ENCODE results near the gene RIT2.

The RIT2 gene

DNA sequence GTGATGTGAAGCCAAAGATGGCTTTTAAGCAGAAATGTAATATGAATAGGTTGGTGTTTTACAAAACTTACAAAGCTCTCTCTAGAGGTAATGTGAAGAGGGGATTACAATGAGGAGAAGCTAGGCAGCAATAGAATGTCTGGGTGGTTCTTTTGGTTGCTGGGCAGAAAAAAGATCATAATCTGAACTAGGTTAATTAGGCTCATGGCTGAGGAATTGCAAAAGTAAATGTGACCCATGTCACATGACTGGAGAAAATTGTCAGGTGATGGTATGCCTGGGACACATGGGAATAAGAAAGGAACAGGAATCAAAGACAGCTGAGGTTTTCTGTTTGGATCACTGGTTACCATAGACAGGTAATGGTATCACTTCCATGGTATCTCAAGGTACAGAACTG lies 7.5 kb upstream of the RIT2 start:
- TF ChIP-seq CEBPB (IDR thresholded peaks at IDR 0.05) (no peak), NFIC (IDR thresholded peaks at IDR 0.05) (no peak), CREB1 (IDR thresholded peaks at IDR 0.05; ENCODE audit: low read depth) (no peak), TEAD4 (IDR thresholded peaks at IDR 0.05) (no peak), EP300 (IDR thresholded peaks at IDR 0.05; ENCODE audit: borderline replicate concordance) (no peak), USF1 (IDR thresholded peaks at IDR 0.05) (no peak), TAF1 (IDR thresholded peaks at IDR 0.05; ENCODE audit: low read depth) (no peak), FOXM1 (IDR thresholded peaks at IDR 0.05; ENCODE audit: borderline replicate concordance, low read depth) (no peak), RAD21 (IDR thresholded peaks at IDR 0.05; ENCODE audit: low read depth) (no peak), TCF12 (IDR thresholded peaks at IDR 0.05; ENCODE audit: low read depth) (no peak), ZBTB7A (IDR thresholded peaks at IDR 0.05; ENCODE audit: low read depth) (no peak), EGR1 (IDR thresholded peaks at IDR 0.05) (no peak), YY1 (IDR thresholded peaks at IDR 0.05; ENCODE audit: low read depth) (no peak)
- TF ChIP-seq, protein P1, sequence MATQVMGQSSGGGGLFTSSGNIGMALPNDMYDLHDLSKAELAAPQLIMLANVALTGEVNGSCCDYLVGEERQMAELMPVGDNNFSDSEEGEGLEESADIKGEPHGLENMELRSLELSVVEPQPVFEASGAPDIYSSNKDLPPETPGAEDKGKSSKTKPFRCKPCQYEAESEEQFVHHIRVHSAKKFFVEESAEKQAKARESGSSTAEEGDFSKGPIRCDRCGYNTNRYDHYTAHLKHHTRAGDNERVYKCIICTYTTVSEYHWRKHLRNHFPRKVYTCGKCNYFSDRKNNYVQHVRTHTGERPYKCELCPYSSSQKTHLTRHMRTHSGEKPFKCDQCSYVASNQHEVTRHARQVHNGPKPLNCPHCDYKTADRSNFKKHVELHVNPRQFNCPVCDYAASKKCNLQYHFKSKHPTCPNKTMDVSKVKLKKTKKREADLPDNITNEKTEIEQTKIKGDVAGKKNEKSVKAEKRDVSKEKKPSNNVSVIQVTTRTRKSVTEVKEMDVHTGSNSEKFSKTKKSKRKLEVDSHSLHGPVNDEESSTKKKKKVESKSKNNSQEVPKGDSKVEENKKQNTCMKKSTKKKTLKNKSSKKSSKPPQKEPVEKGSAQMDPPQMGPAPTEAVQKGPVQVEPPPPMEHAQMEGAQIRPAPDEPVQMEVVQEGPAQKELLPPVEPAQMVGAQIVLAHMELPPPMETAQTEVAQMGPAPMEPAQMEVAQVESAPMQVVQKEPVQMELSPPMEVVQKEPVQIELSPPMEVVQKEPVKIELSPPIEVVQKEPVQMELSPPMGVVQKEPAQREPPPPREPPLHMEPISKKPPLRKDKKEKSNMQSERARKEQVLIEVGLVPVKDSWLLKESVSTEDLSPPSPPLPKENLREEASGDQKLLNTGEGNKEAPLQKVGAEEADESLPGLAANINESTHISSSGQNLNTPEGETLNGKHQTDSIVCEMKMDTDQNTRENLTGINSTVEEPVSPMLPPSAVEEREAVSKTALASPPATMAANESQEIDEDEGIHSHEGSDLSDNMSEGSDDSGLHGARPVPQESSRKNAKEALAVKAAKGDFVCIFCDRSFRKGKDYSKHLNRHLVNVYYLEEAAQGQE (IDR thresholded peaks at IDR 0.05; ENCODE audit: low read depth) = no peak
- TF ChIP-seq, protein P2, sequence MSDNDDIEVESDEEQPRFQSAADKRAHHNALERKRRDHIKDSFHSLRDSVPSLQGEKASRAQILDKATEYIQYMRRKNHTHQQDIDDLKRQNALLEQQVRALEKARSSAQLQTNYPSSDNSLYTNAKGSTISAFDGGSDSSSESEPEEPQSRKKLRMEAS (IDR thresholded peaks at IDR 0.05) = no peak

DNA sequence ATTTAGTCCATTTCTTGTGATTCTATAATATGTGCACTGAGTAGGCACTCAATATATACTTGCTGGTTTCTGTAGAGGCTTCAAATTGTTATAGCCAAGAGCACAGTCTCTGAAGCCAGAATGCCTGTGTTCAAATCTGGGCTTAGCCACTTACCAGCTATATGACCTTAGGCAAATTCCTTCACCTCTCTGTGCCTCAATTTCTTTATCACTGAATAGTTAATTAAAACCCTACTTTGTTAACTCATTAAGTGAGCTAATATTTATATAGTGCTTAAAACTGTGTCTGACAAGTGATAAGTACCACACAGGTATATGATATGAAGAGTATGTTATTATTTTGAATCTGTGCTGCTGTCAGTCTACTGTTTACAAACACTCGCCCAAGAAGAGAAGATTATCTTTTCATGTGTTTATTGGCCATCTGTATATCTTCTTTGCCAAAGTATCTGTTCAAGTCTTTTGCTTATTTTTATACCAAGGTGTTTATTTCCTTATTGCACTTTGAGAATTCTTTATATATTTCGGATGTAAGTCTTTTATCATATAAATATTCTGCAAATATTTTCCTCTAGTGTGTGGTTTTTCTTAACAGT lies 1.3 kb upstream of the RIT2 start:
- TF ChIP-seq, protein P1 (IDR thresholded peaks at IDR 0.05; ENCODE audit: low read depth) = no peak
- TF ChIP-seq CEBPB (IDR thresholded peaks at IDR 0.05) = no peak

DNA sequence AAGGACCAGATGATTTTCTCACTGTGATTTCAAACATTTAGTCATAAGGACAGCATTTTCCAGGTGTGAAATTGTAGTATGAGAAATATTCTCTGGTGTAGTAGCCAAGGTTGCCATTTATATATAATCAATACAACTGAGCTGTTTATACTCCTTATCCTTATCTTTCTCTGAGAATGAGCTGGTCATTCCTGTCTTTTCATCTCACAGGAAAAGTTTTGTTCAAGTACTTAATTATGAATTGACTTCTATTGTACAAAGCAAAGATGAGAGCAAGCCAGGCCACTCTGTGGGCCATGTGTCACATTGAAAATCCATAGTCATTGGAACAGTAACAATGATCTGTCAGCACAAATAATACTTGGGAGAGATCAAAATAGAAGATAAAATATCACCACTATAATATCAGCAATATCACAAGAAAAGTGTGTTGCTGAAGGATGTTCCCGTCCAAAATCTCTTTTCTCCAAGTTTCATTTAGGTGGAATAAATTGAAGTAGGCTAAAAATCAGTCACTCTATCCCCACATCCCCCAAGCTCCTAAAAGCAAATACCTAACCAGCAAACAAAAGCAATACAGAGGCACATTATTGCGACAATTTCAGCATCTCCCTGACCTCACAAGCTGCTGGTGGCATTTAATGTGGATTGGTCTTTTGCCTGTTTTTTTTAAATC lies 2.1 kb downstream of the RIT2 start:
- TF ChIP-seq, protein P1 (IDR thresholded peaks at IDR 0.05; ENCODE audit: low read depth) = no peak
- TF ChIP-seq, protein P2 (IDR thresholded peaks at IDR 0.05) = no peak
- no peak for TF ChIP-seq CEBPB (IDR thresholded peaks at IDR 0.05)
- no peak for TF ChIP-seq EGR1 (IDR thresholded peaks at IDR 0.05)
- TF ChIP-seq ZBTB7A (IDR thresholded peaks at IDR 0.05; ENCODE audit: low read depth) = no peak
- no peak for TF ChIP-seq RAD21 (IDR thresholded peaks at IDR 0.05; ENCODE audit: low read depth)
- TF ChIP-seq TEAD4 (IDR thresholded peaks at IDR 0.05) = no peak
- TF ChIP-seq TCF12 (IDR thresholded peaks at IDR 0.05; ENCODE audit: low read depth) = no peak

- TF ChIP-seq ZBTB7A (IDR thresholded peaks at IDR 0.05; ENCODE audit: low read depth) (no peak), EP300 (IDR thresholded peaks at IDR 0.05; ENCODE audit: borderline replicate concordance) (no peak), USF1 (IDR thresholded peaks at IDR 0.05) (no peak), TAF1 (IDR thresholded peaks at IDR 0.05; ENCODE audit: low read depth) (no peak), TEAD4 (IDR thresholded peaks at IDR 0.05) (no peak), TCF12 (IDR thresholded peaks at IDR 0.05; ENCODE audit: low read depth) (no peak), CREB1 (IDR thresholded peaks at IDR 0.05; ENCODE audit: low read depth) (no peak), YY1 (IDR thresholded peaks at IDR 0.05; ENCODE audit: low read depth) (no peak), RAD21 (IDR thresholded peaks at IDR 0.05; ENCODE audit: low read depth) (no peak), NFIC (IDR thresholded peaks at IDR 0.05) (no peak), CEBPB (IDR thresholded peaks at IDR 0.05) (no peak), FOXM1 (IDR thresholded peaks at IDR 0.05; ENCODE audit: borderline replicate concordance, low read depth) (no peak), EGR1 (IDR thresholded peaks at IDR 0.05) (no peak)
- TF ChIP-seq, protein P1 (IDR thresholded peaks at IDR 0.05; ENCODE audit: low read depth) = no peak
- TF ChIP-seq, protein P2 (IDR thresholded peaks at IDR 0.05) = no peak
Measured at GRCh38 chr18:43108882-43109281, 6.6 kb downstream of the RIT2 start.
